H9 (cell line): Measurements from ENCODE around the gene RBP7. TPM values are rescaled to one million over a fixed set of nuclear protein-coding genes. Genes with fewer than 3 reads are reported as not detected.

Experiments
- DNase-seq: peaks from one replicate; pipeline ENCODE4 v3.0.0-alpha.2; 2017
- H2AFZ ChIP-seq: one replicate; pipeline ENCODE4 v1.6.1; 2013; ENCODE audit warnings: mild to moderate bottlenecking, low read length, control low read depth, moderate library complexity
- H2AK5ac ChIP-seq: 2 replicates; pipeline ENCODE4 v1.6.1; 2013; ENCODE audit warnings: low read length, control low read depth, mixed read lengths; ENCODE audit not compliant: insufficient read length
- H2BK120ac ChIP-seq: one replicate; pipeline ENCODE4 v1.6.1; 2013; ENCODE audit warnings: low read depth, mild to moderate bottlenecking, low read length, control low read depth, inconsistent platforms; ENCODE audit not compliant: poor library complexity, severe bottlenecking
- H2BK12ac ChIP-seq: 2 replicates; pipeline ENCODE4 v1.6.1; 2013; ENCODE audit warnings: low read length, control low read depth, mixed read lengths, low read depth; ENCODE audit not compliant: insufficient read length
- H2BK15ac ChIP-seq: 2 replicates; pipeline ENCODE4 v1.6.1; 2013; ENCODE audit warnings: low read depth, low read length, control low read depth
- H2BK20ac ChIP-seq: one replicate; pipeline ENCODE4 v1.6.1; 2013; ENCODE audit warnings: low read depth, mild to moderate bottlenecking, low read length, control low read depth, inconsistent platforms; ENCODE audit not compliant: poor library complexity, severe bottlenecking
- H2BK5ac ChIP-seq: 2 replicates; pipeline ENCODE4 v1.6.1; 2013; ENCODE audit warnings: low read length, control low read depth, mixed read lengths; ENCODE audit not compliant: insufficient read length
- H3K14ac ChIP-seq: 2 replicates; pipeline ENCODE4 v1.6.1; 2013; ENCODE audit warnings: low read length, control low read depth; ENCODE audit not compliant: insufficient read depth
- H3K18ac ChIP-seq: 2 replicates; pipeline ENCODE4 v1.6.1; 2013; ENCODE audit warnings: low read depth, mild to moderate bottlenecking, mixed read lengths, low read length, control low read depth; ENCODE audit not compliant: insufficient read length
- H3K23ac ChIP-seq: 2 replicates; pipeline ENCODE4 v1.6.1; 2013; ENCODE audit warnings: low read length, control low read depth, mixed read lengths, low read depth; ENCODE audit not compliant: insufficient read length
- H3K23me2 ChIP-seq: 2 replicates; pipeline ENCODE4 v1.6.1; 2013; ENCODE audit warnings: low read depth, mild to moderate bottlenecking, mixed read lengths, low read length, control low read depth; ENCODE audit not compliant: insufficient read length, poor library complexity, severe bottlenecking
- H3K27ac ChIP-seq: 2 replicates; pipeline ENCODE4 v1.5.1; 2013; ENCODE audit warnings: low read length, control low read depth, mixed read lengths, low read depth; ENCODE audit not compliant: insufficient read length
- H3K27me3 ChIP-seq: 2 replicates; pipeline ENCODE4 v1.6.1; 2013; ENCODE audit warnings: low read length, control low read depth, inconsistent platforms; ENCODE audit not compliant: insufficient read depth
- H3K4ac ChIP-seq: 2 replicates; pipeline ENCODE4 v1.6.1; 2013; ENCODE audit warnings: low read depth, mild to moderate bottlenecking, control low read depth, inconsistent platforms, low read length, moderate library complexity
- H3K4me1 ChIP-seq: 2 replicates; pipeline ENCODE4 v1.6.1; 2013; ENCODE audit warnings: low read length, control low read depth, inconsistent platforms; ENCODE audit not compliant: insufficient read depth
- H3K4me2 ChIP-seq: 2 replicates; pipeline ENCODE4 v1.6.1; 2013; ENCODE audit warnings: low read length, control low read depth, mixed read lengths; ENCODE audit not compliant: insufficient read length, insufficient read depth
- H3K56ac ChIP-seq: 2 replicates; pipeline ENCODE4 v1.6.1; 2013; ENCODE audit warnings: low read depth, mild to moderate bottlenecking, mixed read lengths, low read length, control low read depth; ENCODE audit not compliant: insufficient read length
- H3K79me1 ChIP-seq: 2 replicates; pipeline ENCODE4 v1.6.1; 2013; ENCODE audit warnings: low read depth, mild to moderate bottlenecking, moderate library complexity, low read length, control low read depth, inconsistent platforms; ENCODE audit not compliant: insufficient read depth, poor library complexity, severe bottlenecking
- H3K79me2 ChIP-seq: 2 replicates; pipeline ENCODE4 v1.6.1; 2013; ENCODE audit warnings: low read length, control low read depth, inconsistent platforms; ENCODE audit not compliant: insufficient read depth
- H3K9ac ChIP-seq: 2 replicates; pipeline ENCODE4 v1.6.1; 2013; ENCODE audit warnings: low read length, control low read depth, mixed read lengths; ENCODE audit not compliant: insufficient read length; ENCODE audit errors: extremely low read depth
- H3K9me3 ChIP-seq: one replicate; pipeline ENCODE4 v1.6.1; 2013; ENCODE audit warnings: low read depth, low read length, inconsistent platforms; ENCODE audit not compliant: control insufficient read depth
- H3T11ph ChIP-seq: one replicate; pipeline ENCODE4 v1.6.1; 2013; ENCODE audit warnings: mild to moderate bottlenecking, low read length, control low read depth, inconsistent platforms
- H4K20me1 ChIP-seq: one replicate; pipeline ENCODE4 v1.6.1; 2013; ENCODE audit not compliant: control insufficient read depth, insufficient read length, insufficient read depth
- H4K5ac ChIP-seq: 2 replicates; pipeline ENCODE4 v1.6.1; 2013; ENCODE audit warnings: low read depth, mild to moderate bottlenecking, mixed read lengths, low read length, control low read depth; ENCODE audit not compliant: insufficient read length
- H4K8ac ChIP-seq: replicated peaks from 2 replicates; pipeline ENCODE4 v1.6.1; 2013; ENCODE audit warnings: low read length, control low read depth, mixed read lengths, low read depth; ENCODE audit not compliant: insufficient read length
- H4K91ac ChIP-seq: 2 replicates; pipeline ENCODE4 v1.6.1; 2013; ENCODE audit warnings: low read depth, mild to moderate bottlenecking, moderate library complexity, mixed read lengths, low read length, control low read depth; ENCODE audit not compliant: insufficient read length
- H3K27ac Mint-ChIP-seq, 3 experiments: 2 replicates in 2 of 3; 3 replicates in 1 of 3; pipeline ENCODE4 v1.8.0; 2020 to 2021; ENCODE audit warnings: mixed read lengths in 3 of 3, mild to moderate bottlenecking in 1 of 3, moderate library complexity in 1 of 3
- H3K27me3 Mint-ChIP-seq: 2 replicates; pipeline ENCODE4 v1.8.0; 2021; ENCODE audit warnings: low read depth, mild to moderate bottlenecking, moderate library complexity, mixed read lengths
- H3K36me3 Mint-ChIP-seq, 3 experiments: 2 replicates in 2 of 3; 3 replicates in 1 of 3; pipeline ENCODE4 v1.8.0; 2020 to 2021; ENCODE audit warnings: low read depth in 3 of 3, mixed read lengths in 3 of 3; ENCODE audit not compliant: insufficient read depth in 1 of 3
- H3K4me1 Mint-ChIP-seq, 2 experiments: 2 replicates each; pipeline ENCODE4 v1.8.0; 2020; ENCODE audit warnings: mixed read lengths in 2 of 2
- H3K4me3 Mint-ChIP-seq, 2 experiments: 2 replicates in 1 of 2; 3 replicates in 1 of 2; pipeline ENCODE4 v1.8.0; 2020 to 2021; ENCODE audit warnings: mild to moderate bottlenecking in 2 of 2, mixed read lengths in 2 of 2, moderate library complexity in 1 of 2
- H3K9me3 Mint-ChIP-seq, 2 experiments: 2 replicates in 1 of 2; 3 replicates in 1 of 2; pipeline ENCODE4 v1.8.0; 2020; ENCODE audit warnings: mild to moderate bottlenecking in 2 of 2, mixed read lengths in 2 of 2, moderate library complexity in 1 of 2
- WGBS: extraction: QIAGEN DNeasy Blood & Tissue Kit; methylation state at CpG from one replicate; pipeline ENCODE4 v1.1.7; 2013; ENCODE audit warnings: missing lambda C conversion rate, low lambda C conversion rate, mixed read lengths; ENCODE audit not compliant: insufficient read length; ENCODE audit errors: extremely low coverage; 5-methylcytosine and 5-hydroxymethylcytosine counted together
- total RNA-seq: library from RNA; stranded (reverse); gene quantifications from 2 replicates; pipeline ENCODE4 v1.2.1, GENCODE V29; 2021
- TF ChIP-seq, protein P1 (sequence below): fragments of 200-600 bp; sonication (generic); conservative IDR thresholded peaks from 3 replicates; pipeline ENCODE4 v1.8.0; 2021; ENCODE audit warnings: antibody characterized with exemption, mild to moderate bottlenecking

Gene RBP7
- total RNA-seq, 1 experiment from 2014 or later, result 4.5 TPM

DNA sequence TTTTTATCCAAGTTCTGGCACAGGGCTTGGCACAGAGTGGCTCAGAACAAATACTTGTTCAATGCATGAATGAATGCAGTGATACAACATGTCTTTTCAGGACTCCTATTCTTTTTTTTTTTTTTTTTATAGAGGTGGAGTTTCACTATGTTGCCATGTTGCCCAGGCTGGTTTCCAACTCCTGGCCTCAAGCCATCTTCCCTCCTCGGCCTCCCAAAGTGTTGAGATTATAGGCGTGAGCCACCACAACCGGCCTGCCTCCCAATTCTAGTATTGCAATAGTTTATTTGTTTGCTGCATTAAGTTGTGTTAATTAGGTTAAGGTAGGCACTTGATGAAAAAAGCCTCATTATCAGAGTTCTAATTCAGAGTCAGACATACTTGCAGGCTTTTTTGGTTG, 53.6 kb downstream of the RBP7 start:
- H4K8ac ChIP-seq, result no peak overlapping the region
- H3K27me3 Mint-ChIP-seq, result no peaks in the 10 kb centered on the region
- no peak overlapping the region for H4K91ac ChIP-seq
- peaks cover 6 to 22% (median 9%) of the 10 kb centered on the region in 3 experiments; a peak in 5 of 7 replicates for H3K36me3 Mint-ChIP-seq
- no peak overlapping the region for H2BK120ac ChIP-seq
- no CpG with 5 or more reads among the region's 3 CpGs for WGBS
- H3K4me1 Mint-ChIP-seq, result peaks cover 21% of the 10 kb centered on the region in 2 experiments
- no peak overlapping the region for H2BK15ac ChIP-seq
- H2AFZ ChIP-seq, result no peak overlapping the region
- H2BK5ac ChIP-seq, result no peak overlapping the region
- H3K79me2 ChIP-seq, result peaks cover 22% of the 10 kb centered on the region; the same call in 1 of the 2 replicates
- no peak overlapping the region for H3K56ac ChIP-seq
- no peak overlapping the region for H3K9ac ChIP-seq
- DNase-seq, result no peak
- TF ChIP-seq, protein P1, sequence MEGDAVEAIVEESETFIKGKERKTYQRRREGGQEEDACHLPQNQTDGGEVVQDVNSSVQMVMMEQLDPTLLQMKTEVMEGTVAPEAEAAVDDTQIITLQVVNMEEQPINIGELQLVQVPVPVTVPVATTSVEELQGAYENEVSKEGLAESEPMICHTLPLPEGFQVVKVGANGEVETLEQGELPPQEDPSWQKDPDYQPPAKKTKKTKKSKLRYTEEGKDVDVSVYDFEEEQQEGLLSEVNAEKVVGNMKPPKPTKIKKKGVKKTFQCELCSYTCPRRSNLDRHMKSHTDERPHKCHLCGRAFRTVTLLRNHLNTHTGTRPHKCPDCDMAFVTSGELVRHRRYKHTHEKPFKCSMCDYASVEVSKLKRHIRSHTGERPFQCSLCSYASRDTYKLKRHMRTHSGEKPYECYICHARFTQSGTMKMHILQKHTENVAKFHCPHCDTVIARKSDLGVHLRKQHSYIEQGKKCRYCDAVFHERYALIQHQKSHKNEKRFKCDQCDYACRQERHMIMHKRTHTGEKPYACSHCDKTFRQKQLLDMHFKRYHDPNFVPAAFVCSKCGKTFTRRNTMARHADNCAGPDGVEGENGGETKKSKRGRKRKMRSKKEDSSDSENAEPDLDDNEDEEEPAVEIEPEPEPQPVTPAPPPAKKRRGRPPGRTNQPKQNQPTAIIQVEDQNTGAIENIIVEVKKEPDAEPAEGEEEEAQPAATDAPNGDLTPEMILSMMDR, result no peak
- H3K4me1 ChIP-seq, result 0 out of 2 replicates have a peak, but pooled peaks cover 9% of the 10 kb centered on the region
- H3K27ac ChIP-seq, result no peak overlapping the region
- peaks cover 15% of the 10 kb centered on the region for H3K79me1 ChIP-seq
- no peaks in the 10 kb centered on the region for H3K27me3 ChIP-seq
- no peak overlapping the region for H3K18ac ChIP-seq
- H2BK20ac ChIP-seq, result no peak overlapping the region
- no peak overlapping the region for H3K23ac ChIP-seq
- H3K9me3 ChIP-seq, result no peaks in the 10 kb centered on the region
- no peak overlapping the region for H3T11ph ChIP-seq
- H3K9me3 Mint-ChIP-seq, result no peaks in the 10 kb centered on the region
- H2AK5ac ChIP-seq, result no peak overlapping the region
- H3K14ac ChIP-seq, result no peak overlapping the region
- no peak overlapping the region for H3K4ac ChIP-seq
- no peak overlapping the region for H3K4me2 ChIP-seq
- no peaks in the 10 kb centered on the region for H4K20me1 ChIP-seq
- no peak overlapping the region for H3K27ac Mint-ChIP-seq
- no peak overlapping the region for H2BK12ac ChIP-seq
- no peak overlapping the region for H3K4me3 Mint-ChIP-seq
- H4K5ac ChIP-seq, result no peak overlapping the region
- no peaks in the 10 kb centered on the region for H3K23me2 ChIP-seq
